ENCODE measurements around the gene CHD9.
"Not testable (repeated sequence)": the region's sequence is repeated elsewhere in the genome, so short reads cannot be mapped to it uniquely, and the experiment has no call there.

Gene CHD9

GRCh38 chr16:53235851-53236250, 181.1 kb downstream of the CHD9 start:
- no peak overlapping the region for H3K4me3 ChIP-seq (ENCODE audit: low read depth, low read length)
- no peak for TF ChIP-seq CTCF (IDR thresholded peaks at IDR 0.05; ENCODE audit: borderline replicate concordance, insufficient read depth, low read depth, low read length)

DNA sequence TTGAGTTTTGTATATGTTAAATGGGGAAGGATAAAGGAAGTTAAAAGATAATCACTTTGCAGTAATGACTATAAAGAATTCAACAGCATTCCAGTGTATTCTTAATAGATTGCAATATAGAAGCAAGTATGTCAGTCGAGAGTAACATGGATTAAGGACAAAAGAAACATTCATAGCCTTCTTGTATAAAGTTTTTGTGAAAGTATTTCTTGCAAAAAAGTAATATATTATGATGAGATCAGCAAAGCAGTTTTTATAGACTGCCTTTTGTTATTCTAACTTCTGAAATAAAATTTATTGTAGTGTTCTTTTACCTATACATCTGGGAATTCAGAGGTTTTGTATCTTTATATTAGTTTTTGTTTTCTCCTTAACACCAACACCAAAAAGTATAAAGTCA, 194.5 kb downstream of the CHD9 start:
- TF ChIP-seq CTCF (IDR thresholded peaks at IDR 0.05; ENCODE audit: borderline replicate concordance, insufficient read depth, low read depth, low read length) = no peak
- no peak overlapping the region for H3K4me3 ChIP-seq (ENCODE audit: low read depth, low read length)

DNA sequence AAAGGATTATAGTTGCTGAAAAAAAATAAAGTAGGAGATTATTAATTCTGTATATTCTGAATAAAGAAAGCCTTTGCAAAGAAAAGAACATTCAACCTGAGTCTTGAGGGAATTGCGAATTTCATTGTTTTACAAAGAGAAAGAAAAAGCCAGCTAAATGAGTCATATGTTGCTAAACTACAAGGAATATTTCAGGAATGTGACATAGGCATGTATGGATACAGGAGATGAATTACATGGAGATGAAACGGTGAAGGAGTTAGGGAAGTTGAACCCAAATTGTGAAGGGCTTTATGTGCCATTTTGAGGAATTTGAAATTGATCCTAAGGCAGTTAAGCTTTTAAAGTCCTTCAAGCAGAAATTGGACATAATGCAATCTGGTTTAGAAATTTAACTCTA, 202.2 kb downstream of the CHD9 start:
- TF ChIP-seq CTCF (IDR thresholded peaks at IDR 0.05; ENCODE audit: borderline replicate concordance, insufficient read depth, low read depth, low read length) = no peak
- no peak overlapping the region for H3K4me3 ChIP-seq (ENCODE audit: low read depth, low read length)

DNA sequence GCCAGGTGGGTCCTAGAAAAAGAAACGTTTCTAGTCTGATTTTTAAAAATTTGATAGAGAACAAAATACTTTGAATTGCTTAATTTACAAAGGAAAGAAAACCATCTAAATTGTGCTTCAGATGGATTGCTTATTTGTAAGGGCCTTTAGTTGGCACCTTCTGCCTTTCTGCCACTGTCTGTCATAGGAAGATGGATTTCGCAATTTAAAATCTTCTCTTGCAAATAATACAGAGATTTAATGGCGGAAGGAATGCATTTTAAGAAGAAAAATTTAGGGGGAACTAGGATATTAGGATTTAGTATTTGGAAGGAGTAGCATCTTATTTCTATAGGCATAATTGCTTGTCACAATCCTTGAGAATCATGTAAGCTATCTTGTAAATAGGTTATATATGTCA, 204.0 kb downstream of the CHD9 start:
- no peak overlapping the region for H3K4me3 ChIP-seq (ENCODE audit: low read depth, low read length)
- no peak for TF ChIP-seq CTCF (IDR thresholded peaks at IDR 0.05; ENCODE audit: borderline replicate concordance, insufficient read depth, low read depth, low read length)

DNA sequence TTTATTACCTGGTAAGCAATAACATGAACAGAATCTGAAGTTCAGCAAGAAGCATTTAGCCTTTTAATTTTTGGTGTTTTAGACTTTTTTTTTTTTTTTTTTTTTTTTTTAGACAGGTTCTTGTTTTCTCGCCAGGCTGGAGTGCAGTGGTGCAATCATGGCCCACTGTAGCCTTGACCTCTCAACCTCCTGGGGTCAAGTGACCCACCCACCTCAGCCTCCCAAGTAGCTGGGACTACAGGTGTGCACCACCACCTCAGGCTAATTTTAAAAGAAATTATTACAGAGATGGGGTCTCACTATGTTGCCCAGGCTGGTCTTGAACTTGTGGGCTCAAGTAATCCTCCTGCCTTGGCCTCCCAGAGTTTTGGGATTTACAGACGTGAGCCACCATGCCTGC, 206.5 kb downstream of the CHD9 start:
- no peak overlapping the region for H3K4me3 ChIP-seq (ENCODE audit: low read depth, low read length)
- no peak for TF ChIP-seq CTCF (IDR thresholded peaks at IDR 0.05; ENCODE audit: borderline replicate concordance, insufficient read depth, low read depth, low read length)

- no peak overlapping the region for H3K4me3 ChIP-seq (ENCODE audit: low read depth, low read length)
- no peak for TF ChIP-seq CTCF (IDR thresholded peaks at IDR 0.05; ENCODE audit: borderline replicate concordance, insufficient read depth, low read depth, low read length)
Observed at GRCh38 chr16:53262645-53263044, 207.9 kb downstream of the CHD9 start.

DNA sequence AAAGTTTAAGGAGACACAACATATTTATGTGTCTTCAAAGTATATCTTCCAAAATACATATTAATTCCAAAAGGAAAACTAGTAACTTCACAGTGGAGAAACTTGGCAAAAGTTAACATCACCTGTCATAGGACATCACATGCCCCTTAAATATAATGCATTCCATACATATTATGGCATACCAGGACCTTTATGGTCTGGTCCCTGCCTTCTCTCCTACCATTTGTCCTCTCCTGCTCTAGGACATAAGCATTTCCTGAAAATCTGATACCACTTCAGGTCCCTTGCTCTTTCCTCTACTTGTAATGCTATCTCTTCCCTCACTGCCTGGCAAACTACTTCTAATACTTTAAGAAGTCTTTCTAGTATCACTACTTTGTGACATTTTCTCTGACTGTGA, 211.4 kb downstream of the CHD9 start:
- TF ChIP-seq CTCF (IDR thresholded peaks at IDR 0.05; ENCODE audit: borderline replicate concordance, insufficient read depth, low read depth, low read length) = no peak
- no peak overlapping the region for H3K4me3 ChIP-seq (ENCODE audit: low read depth, low read length)

- H3K4me3 ChIP-seq (ENCODE audit: low read depth, low read length) = not testable (repeated sequence)
Observed at GRCh38 chr16:53278498-53278897, 223.7 kb downstream of the CHD9 start.
